NOMO-1 (cell line): Measurements from ENCODE around the gene AGK.

Experiments
- DNase-seq, 2 experiments: peaks; one replicate each; lab custom pipeline; 2025; ENCODE audit not compliant: unreplicated experiment in 2 of 2; lab: John Stamatoyannopoulos, UW

Gene AGK

GRCh38 chr7:141699860-141700259 is 148.7 kb downstream of the AGK start:
- DNase-seq = no peak

GRCh38 chr7:141700296-141700847 is 149.2 kb downstream of the AGK start:
- DNase-seq = no peak

- no peak for DNase-seq
These were observed 149.7 kb downstream of the AGK start for GRCh38 chr7:141700848-141701371.

- DNase-seq = no peak
These were observed 150.4 kb downstream of the AGK start for GRCh38 chr7:141701489-141702046.

GRCh38 chr7:141702047-141702567 is 150.9 kb downstream of the AGK start, which contains the start of gene DENND11:
DENND11 (minus strand) TSS chr7:141702166; CDS start chr7:141702153, 13 bp downstream.
- no peak for DNase-seq

GRCh38 chr7:141702892-141703291 is 151.7 kb downstream of the AGK start:
- no peak for DNase-seq

GRCh38 chr7:141704112-141704511 is 152.9 kb downstream of the AGK start:
- no peak for DNase-seq

- DNase-seq = no peak
These were observed 153.5 kb downstream of the AGK start for GRCh38 chr7:141704741-141705140.
